Liver (tissue), 9 donors: ENCODE measurements around the gene ICAM3. TPM values are rescaled to one million over a fixed set of nuclear protein-coding genes. Genes with fewer than 3 reads are reported as not detected.

Source experiments
- DNase-seq: peaks from one replicate; pipeline ENCODE4 v3.0.0-alpha.2; 2017; ENCODE audit warnings: low spot score
- H3K27ac ChIP-seq, 2 donors: one replicate each; pipeline ENCODE4 v1.7.0; 2013; ENCODE audit warnings: inconsistent platforms in 2 of 2, low read length in 2 of 2, control low read depth in 1 of 2, low read depth in 1 of 2, mild to moderate bottlenecking in 1 of 2
- H3K27me3 ChIP-seq, 4 donors: one replicate each; pipeline versions ENCODE4 v1.6.1 to v1.7.0; 2013; ENCODE audit warnings: low read length in 3 of 4, inconsistent platforms in 1 of 4, mild to moderate bottlenecking in 1 of 4, moderate library complexity in 1 of 4; ENCODE audit not compliant: control insufficient read depth in 4 of 4, insufficient read depth in 4 of 4
- H3K36me3 ChIP-seq, 4 donors: one replicate each; pipeline versions ENCODE4 v1.6.1 to v1.7.0; 2013; ENCODE audit warnings: low read length in 3 of 4, mild to moderate bottlenecking in 3 of 4, low read depth in 1 of 4, moderate library complexity in 1 of 4; ENCODE audit not compliant: control insufficient read depth in 4 of 4, insufficient read depth in 3 of 4
- H3K4me1 ChIP-seq, 4 donors: one replicate each; pipeline versions ENCODE4 v1.6.1 to v1.7.0; 2013; ENCODE audit warnings: low read length in 3 of 4, mild to moderate bottlenecking in 3 of 4, moderate library complexity in 1 of 4; ENCODE audit not compliant: control insufficient read depth in 4 of 4, insufficient read depth in 4 of 4
- H3K4me3 ChIP-seq, 3 donors: one replicate each; pipeline versions ENCODE4 v1.6.1 to v1.7.0; 2013; ENCODE audit warnings: low read length in 3 of 3, control low read depth in 1 of 3, low read depth in 1 of 3, mild to moderate bottlenecking in 1 of 3
- H3K9ac ChIP-seq, 2 donors: one replicate each; pipeline ENCODE4 v1.7.0; 2013; ENCODE audit warnings: low read length in 2 of 2, mild to moderate bottlenecking in 2 of 2, moderate library complexity in 2 of 2, control low read depth in 1 of 2, low read depth in 1 of 2
- H3K9me3 ChIP-seq, 4 donors: one replicate each; pipeline versions ENCODE4 v1.6.1 to v1.7.0; 2013; ENCODE audit warnings: low read length in 3 of 4; ENCODE audit not compliant: control insufficient read depth in 4 of 4
- EGR1 ChIP-seq, 2 donors: IDR thresholded peaks; 2 replicates each; pipeline ENCODE4 v1.6.1; 2016 to 2018; ENCODE audit warnings: antibody characterized with exemption in 2 of 2, low read depth in 2 of 2
- FOXA1 ChIP-seq: IDR thresholded peaks from 2 replicates; pipeline ENCODE4 v1.6.1; 2016; ENCODE audit warnings: antibody characterized with exemption
- FOXA2 ChIP-seq: IDR thresholded peaks from 2 replicates; pipeline ENCODE4 v1.6.1; 2016; ENCODE audit warnings: antibody characterized with exemption
- GABPA ChIP-seq, 2 donors: IDR thresholded peaks in 1 of 2; conservative IDR thresholded peaks in 1 of 2; 2 replicates each; pipeline ENCODE4 v1.6.1; 2016; ENCODE audit warnings: antibody characterized with exemption in 2 of 2, mild to moderate bottlenecking in 1 of 2, moderate library complexity in 1 of 2
- HNF4A ChIP-seq, 2 donors: conservative IDR thresholded peaks; 2 replicates each; pipeline ENCODE4 v1.6.1; 2016; ENCODE audit warnings: antibody characterized with exemption in 2 of 2, mild to moderate bottlenecking in 2 of 2
- HNF4G ChIP-seq: IDR thresholded peaks from 2 replicates; pipeline ENCODE4 v1.6.1; 2016; ENCODE audit warnings: antibody characterized with exemption
- JUND ChIP-seq, 2 donors: IDR thresholded peaks; 2 replicates each; pipeline ENCODE4 v1.6.1; 2016; ENCODE audit warnings: antibody characterized with exemption in 2 of 2
- MAX ChIP-seq: IDR thresholded peaks from 2 replicates; pipeline ENCODE4 v1.6.1; 2016; ENCODE audit warnings: antibody characterized with exemption
- NR2F2 ChIP-seq: IDR thresholded peaks from 2 replicates; pipeline ENCODE4 v1.6.1; 2016; ENCODE audit warnings: antibody characterized with exemption
- RAD21 ChIP-seq, 2 donors: IDR thresholded peaks; 2 replicates each; pipeline ENCODE4 v1.6.1; 2016; ENCODE audit warnings: antibody characterized with exemption in 2 of 2, mild to moderate bottlenecking in 2 of 2
- RXRA ChIP-seq, 2 donors: IDR thresholded peaks; 2 replicates each; pipeline ENCODE4 v1.6.1; 2017 to 2018; ENCODE audit warnings: antibody characterized with exemption in 2 of 2, mild to moderate bottlenecking in 1 of 2
- SP1 ChIP-seq: IDR thresholded peaks from 2 replicates; pipeline ENCODE4 v1.6.1; 2018; ENCODE audit warnings: antibody characterized with exemption, mild to moderate bottlenecking
- TAF1 ChIP-seq: conservative IDR thresholded peaks from 2 replicates; pipeline ENCODE4 v1.6.1; 2016; ENCODE audit warnings: antibody characterized with exemption, mild to moderate bottlenecking
- YY1 ChIP-seq: IDR thresholded peaks from 2 replicates; pipeline ENCODE4 v1.6.1; 2016; ENCODE audit warnings: antibody characterized with exemption, mild to moderate bottlenecking
- WGBS: extraction: QIAGEN DNeasy Blood & Tissue Kit; methylation state at CpG from one replicate; pipeline ENCODE4 v1.1.7; 2013; 5-methylcytosine and 5-hydroxymethylcytosine counted together
- polyA plus RNA-seq, 2 donors: library from polyadenylated mRNA; stranded (reverse) in 1 of 2; unstranded in 1 of 2; fragments of 200-250 nt in 1 of 2; fragments of >200 nt in 1 of 2; fragmentation: Nextera tagmentation in 1 of 2; extraction: Ambion mirVana in 1 of 2; gene quantifications; one replicate each; pipeline versions ENCODE4 v1.2.1 to v1.2.3, GENCODE V29; 2013 to 2015
- total RNA-seq, 2 donors: library from RNA; depleted of rRNA; stranded (reverse); fragments of >200 nt; gene quantifications; one replicate each; pipeline ENCODE4 v1.2.3, GENCODE V29; 2014
- TF ChIP-seq, protein P1 (sequence below): IDR thresholded peaks from 2 replicates; pipeline ENCODE4 v1.6.1; 2016; ENCODE audit warnings: antibody characterized with exemption, mild to moderate bottlenecking
- TF ChIP-seq, protein P2 (sequence below): fragments of 150-350 bp; IDR thresholded peaks from 2 replicates; pipeline ENCODE4 v1.5.1; 2017; ENCODE audit warnings: improper control_type of control experiment, low read depth, low read length; ENCODE audit not compliant: missing input control
- TF ChIP-seq, protein P3 (sequence below): IDR thresholded peaks from 2 replicates; pipeline ENCODE4 v1.6.1; 2016; ENCODE audit warnings: antibody characterized with exemption
- donor health status: healthy.
- donor health status: healthy.
- donor health status: healthy.
- donor health status: healthy.
- donor health status: healthy.

Gene ICAM3
- total and polyA plus RNA-seq, 4 donors: 15.9 to 62.8 (median 21.0) TPM

DNA sequence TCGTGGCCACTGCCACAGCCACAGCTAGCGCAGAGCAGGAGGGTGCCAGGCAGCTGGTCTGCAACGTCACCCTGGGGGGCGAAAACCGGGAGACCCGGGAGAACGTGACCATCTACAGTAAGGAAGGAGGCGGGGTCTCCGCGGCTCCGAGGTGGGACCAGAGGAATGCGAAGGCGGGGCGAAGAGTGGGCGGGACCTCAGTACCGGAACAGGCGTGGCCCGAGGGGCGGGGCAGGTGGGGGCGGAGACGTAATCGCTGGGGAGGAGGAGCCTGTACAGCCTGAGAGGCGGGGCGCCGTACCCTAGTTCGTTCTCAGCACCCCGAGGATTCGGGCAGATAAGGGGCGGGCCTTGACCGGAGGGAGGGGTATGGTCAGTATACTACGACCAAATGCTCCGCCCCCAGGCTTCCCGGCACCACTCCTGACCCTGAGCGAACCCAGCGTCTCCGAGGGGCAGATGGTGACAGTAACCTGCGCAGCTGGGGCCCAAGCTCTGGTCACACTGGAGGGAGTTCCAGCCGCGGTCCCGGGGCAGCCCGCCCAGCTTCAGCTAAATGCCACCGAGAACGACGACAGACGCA, 47.1 kb downstream of the ICAM3 start:
- TF ChIP-seq HNF4A (conservative IDR thresholded peaks at IDR 0.05): no peak
- no peak for TF ChIP-seq FOXA2
- no peak for TF ChIP-seq FOXA1
- no peak for TF ChIP-seq JUND (IDR thresholded peaks at IDR 0.05)
- no peak for TF ChIP-seq HNF4G
- no peak for TF ChIP-seq TAF1
- TF ChIP-seq, protein P1, sequence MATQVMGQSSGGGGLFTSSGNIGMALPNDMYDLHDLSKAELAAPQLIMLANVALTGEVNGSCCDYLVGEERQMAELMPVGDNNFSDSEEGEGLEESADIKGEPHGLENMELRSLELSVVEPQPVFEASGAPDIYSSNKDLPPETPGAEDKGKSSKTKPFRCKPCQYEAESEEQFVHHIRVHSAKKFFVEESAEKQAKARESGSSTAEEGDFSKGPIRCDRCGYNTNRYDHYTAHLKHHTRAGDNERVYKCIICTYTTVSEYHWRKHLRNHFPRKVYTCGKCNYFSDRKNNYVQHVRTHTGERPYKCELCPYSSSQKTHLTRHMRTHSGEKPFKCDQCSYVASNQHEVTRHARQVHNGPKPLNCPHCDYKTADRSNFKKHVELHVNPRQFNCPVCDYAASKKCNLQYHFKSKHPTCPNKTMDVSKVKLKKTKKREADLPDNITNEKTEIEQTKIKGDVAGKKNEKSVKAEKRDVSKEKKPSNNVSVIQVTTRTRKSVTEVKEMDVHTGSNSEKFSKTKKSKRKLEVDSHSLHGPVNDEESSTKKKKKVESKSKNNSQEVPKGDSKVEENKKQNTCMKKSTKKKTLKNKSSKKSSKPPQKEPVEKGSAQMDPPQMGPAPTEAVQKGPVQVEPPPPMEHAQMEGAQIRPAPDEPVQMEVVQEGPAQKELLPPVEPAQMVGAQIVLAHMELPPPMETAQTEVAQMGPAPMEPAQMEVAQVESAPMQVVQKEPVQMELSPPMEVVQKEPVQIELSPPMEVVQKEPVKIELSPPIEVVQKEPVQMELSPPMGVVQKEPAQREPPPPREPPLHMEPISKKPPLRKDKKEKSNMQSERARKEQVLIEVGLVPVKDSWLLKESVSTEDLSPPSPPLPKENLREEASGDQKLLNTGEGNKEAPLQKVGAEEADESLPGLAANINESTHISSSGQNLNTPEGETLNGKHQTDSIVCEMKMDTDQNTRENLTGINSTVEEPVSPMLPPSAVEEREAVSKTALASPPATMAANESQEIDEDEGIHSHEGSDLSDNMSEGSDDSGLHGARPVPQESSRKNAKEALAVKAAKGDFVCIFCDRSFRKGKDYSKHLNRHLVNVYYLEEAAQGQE: no peak
- no peak for TF ChIP-seq MAX
- TF ChIP-seq RXRA (IDR thresholded peaks at IDR 0.05): no peak
- TF ChIP-seq, protein P2, sequence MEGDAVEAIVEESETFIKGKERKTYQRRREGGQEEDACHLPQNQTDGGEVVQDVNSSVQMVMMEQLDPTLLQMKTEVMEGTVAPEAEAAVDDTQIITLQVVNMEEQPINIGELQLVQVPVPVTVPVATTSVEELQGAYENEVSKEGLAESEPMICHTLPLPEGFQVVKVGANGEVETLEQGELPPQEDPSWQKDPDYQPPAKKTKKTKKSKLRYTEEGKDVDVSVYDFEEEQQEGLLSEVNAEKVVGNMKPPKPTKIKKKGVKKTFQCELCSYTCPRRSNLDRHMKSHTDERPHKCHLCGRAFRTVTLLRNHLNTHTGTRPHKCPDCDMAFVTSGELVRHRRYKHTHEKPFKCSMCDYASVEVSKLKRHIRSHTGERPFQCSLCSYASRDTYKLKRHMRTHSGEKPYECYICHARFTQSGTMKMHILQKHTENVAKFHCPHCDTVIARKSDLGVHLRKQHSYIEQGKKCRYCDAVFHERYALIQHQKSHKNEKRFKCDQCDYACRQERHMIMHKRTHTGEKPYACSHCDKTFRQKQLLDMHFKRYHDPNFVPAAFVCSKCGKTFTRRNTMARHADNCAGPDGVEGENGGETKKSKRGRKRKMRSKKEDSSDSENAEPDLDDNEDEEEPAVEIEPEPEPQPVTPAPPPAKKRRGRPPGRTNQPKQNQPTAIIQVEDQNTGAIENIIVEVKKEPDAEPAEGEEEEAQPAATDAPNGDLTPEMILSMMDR: no peak
- TF ChIP-seq GABPA (IDR thresholded peaks at IDR 0.05 in 1 of 2, conservative IDR thresholded peaks at IDR 0.05 in 1 of 2): no peak
- TF ChIP-seq SP1: no peak
- TF ChIP-seq RAD21 (IDR thresholded peaks at IDR 0.05): no peak
- no peak for TF ChIP-seq YY1
- TF ChIP-seq, protein P3, sequence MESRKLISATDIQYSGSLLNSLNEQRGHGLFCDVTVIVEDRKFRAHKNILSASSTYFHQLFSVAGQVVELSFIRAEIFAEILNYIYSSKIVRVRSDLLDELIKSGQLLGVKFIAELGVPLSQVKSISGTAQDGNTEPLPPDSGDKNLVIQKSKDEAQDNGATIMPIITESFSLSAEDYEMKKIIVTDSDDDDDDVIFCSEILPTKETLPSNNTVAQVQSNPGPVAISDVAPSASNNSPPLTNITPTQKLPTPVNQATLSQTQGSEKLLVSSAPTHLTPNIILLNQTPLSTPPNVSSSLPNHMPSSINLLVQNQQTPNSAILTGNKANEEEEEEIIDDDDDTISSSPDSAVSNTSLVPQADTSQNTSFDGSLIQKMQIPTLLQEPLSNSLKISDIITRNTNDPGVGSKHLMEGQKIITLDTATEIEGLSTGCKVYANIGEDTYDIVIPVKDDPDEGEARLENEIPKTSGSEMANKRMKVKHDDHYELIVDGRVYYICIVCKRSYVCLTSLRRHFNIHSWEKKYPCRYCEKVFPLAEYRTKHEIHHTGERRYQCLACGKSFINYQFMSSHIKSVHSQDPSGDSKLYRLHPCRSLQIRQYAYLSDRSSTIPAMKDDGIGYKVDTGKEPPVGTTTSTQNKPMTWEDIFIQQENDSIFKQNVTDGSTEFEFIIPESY: no peak
- no peak for TF ChIP-seq EGR1 (IDR thresholded peaks at IDR 0.05; ENCODE audit: low read depth in 2 of 2)
- no peak for TF ChIP-seq NR2F2
- H3K4me3 ChIP-seq: peak overlapping the region in 1 of 3 donors; percentile 22
- peak; percentile 97 for DNase-seq
- no peak overlapping the region for H3K9ac ChIP-seq
- no peaks in the 10 kb centered on the region for H3K36me3 ChIP-seq
- WGBS: 4% methylated on average over 45 of the region's 45 CpGs
- H3K9me3 ChIP-seq: no peaks in the 10 kb centered on the region
- peaks cover 21 to 46% (median 37%) of the 10 kb centered on the region in 4 donors for H3K4me1 ChIP-seq
- H3K27me3 ChIP-seq: peaks cover 2 to 16% (median 7%) of the 10 kb centered on the region in 4 donors
- no peak overlapping the region for H3K27ac ChIP-seq
